HG03108 (cell line): ENCODE data around the gene PCED1B.
"Not testable (repeated sequence)": the region's sequence is repeated elsewhere in the genome, so short reads cannot be mapped to it uniquely, and the experiment has no call there.

Source experiments
- ATAC-seq: cut with Tn5 transposase; IDR thresholded peaks from one replicate; pipeline ENCODE4 v1.9.1; 2021; ENCODE audit warnings: moderate library complexity; ENCODE audit not compliant: unreplicated experiment

Gene PCED1B

DNA sequence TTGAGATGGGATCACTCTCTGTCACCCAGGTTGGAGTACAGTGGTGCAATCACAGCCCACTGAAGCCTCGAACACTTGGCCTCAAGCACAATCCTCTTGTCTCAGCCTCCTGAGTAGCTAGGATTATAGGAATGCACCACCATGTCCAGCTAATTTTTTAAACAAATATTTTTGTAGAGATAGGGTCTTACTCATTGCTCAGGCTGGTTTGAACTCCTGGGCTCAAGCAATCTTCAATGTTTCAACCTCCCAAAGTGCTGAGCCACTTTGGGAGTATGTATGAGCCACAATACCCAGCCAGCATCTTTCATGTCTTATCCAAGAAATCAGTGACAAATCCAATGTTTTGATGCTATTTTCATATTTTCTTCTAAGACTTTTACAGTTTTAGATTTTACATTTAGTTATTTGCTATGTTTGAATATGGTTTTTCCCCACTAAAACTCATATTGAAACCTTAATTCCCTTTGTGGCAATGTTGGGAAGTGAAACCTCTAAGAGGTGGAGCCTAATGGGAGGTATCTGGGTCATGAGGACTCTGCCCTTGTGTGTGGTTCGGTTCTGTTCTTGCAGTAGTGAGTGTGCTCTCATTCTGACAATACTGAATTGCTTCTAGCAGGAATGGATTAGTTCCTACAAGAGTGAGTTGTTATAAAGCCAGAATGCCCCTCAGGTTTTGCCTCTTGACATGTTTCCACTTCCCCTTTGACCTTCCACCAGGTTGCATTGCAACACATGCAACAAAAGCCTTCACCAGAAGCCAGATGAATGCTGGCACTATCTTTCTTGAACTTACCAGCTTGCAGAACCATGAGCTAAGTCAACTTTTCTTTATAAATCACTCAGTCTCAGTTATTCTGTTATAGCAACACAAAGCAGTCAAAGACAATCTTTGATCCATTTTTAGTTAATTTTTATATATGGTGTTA, 81.2 kb downstream of the PCED1B start:
- ATAC-seq = no peak

DNA sequence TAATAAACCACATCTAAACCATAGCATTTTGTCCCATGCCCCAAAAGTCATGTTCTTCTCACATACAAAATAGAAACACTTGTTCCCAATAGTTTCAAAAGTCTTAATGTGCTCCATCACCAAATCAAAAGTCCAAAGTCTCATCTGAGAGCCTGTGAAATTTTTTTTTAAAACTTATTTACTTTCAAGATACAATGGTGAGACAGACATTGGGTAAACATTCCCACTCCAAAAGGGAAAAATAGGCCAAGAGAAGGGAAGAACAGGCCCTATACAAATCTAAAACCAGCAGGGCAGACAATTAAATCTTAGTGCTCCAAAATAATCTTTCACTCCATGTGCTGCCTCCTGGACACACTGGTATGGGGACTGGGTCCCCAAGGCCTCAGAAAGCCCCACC, 84.7 kb downstream of the PCED1B start:
- ATAC-seq = no peak

DNA sequence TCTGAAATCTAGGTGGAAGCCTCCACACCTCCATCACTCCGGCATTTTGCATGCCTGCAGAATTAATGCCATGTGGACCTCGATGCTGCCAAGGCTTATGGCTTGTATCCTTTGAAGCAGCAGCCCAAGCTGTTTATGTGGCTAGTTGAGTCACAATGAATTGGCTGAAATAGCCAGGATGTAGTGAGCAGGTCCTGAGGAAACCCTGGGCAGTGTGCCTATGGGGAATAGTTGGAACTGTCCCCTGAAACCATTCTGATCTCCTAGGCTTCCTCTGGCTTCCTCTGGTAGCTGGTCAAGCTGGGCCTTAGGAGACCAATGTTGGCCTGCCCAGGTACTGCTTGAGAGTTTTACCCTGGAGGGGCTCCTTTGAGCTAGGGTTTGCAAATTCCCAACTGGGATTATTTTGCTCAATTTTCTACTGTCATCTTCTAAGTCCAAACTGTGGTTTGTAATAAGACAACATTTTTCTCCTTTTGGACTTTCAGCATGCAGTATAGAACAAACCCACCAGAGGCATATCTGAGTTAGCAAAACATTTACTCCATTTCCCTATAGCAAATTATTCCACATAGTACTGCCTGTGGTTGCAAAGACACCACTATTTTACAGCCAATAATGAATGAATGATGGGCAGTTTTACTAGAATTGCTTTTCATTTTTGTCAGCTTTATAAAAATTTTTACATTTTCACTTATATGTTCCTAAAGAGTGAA, 85.5 kb downstream of the PCED1B start:
- ATAC-seq = no peak

GRCh38 chr12:47165934-47166333, 86.5 kb downstream of the PCED1B start:
- ATAC-seq = no peak

DNA sequence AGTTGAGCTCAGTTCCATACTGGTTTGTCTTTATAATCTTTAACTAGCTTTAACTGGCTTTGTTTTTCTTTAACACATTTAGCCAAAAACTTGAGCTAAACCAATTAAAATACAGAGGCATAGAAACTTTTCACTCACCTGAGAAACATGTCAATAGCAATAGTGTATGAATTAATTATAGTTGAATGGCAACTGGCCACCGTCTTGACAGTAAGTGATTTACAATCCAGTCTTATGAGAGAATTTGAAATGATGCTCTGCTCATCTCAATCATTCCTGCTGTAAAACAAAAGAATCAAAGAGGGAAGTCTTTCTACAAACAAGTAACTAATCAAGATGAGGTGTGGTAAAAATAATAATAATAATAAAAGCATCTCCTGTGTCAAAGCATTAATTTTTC, 86.9 kb downstream of the PCED1B start:
- no peak for ATAC-seq

DNA sequence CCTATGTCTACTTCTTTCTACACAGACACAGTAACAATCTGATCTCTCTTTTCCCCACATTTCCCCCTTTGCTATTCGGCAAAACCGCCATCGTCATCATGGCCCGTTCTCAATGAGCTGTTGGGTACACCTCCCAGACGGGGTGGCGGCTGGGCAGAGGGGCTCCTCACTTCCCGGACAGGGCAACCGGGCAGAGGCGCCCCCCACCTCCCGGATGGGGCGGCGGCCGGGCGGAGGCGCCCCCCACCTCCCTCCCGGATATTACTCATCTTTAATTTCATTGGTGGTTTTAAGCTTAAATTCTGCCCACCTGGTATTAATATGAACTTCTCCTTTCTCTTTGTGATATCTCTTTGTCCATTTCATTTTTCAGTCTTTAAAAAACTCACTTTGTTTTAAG, 90.9 kb downstream of the PCED1B start:
- not testable (repeated sequence) for ATAC-seq

DNA sequence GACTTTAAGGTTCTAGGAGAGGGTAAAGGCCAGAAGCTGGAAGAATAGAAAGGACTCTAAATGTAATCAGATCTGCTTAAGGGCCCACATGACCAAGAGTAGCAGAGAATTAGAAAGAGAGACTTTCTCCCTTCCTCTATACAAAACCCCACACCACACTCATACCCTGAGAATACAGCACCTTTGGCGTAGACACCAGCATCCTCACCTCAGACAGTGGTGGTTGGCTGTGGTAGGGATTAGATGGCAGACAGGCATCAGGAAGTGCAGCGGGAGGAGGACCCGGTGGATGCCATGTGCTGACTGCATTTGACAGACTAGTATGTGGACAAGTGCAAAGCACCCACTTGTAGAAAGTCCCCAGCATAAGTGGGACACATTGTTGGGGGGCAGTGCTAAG, 98.6 kb downstream of the PCED1B start:
- ATAC-seq = no peak

GRCh38 chr12:47182164-47182938, 102.9 kb downstream of the PCED1B start:
- not testable (repeated sequence) for ATAC-seq

GRCh38 chr12:47184229-47184628, 104.8 kb downstream of the PCED1B start:
- no peak for ATAC-seq

- ATAC-seq = no peak
Measured at GRCh38 chr12:47184813-47185212, 105.4 kb downstream of the PCED1B start.

DNA sequence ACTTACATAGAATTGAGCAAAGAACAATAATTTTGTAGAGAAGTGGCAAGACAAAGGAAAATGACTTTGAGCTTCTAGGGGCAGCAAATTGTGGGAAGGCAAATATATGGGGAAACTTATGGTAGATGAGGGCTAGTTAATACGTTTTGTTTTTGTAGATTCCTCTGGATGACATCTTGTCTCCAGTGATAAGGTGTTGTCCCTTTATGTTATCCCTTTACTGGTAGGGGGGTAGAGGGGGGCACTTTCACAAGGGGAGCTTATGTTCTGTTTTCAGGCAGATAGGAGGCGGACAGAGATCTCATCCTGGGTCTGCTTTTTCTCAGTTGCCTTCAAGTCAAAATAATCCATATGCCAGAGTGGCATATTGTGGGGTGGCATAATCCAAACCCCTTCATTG, 106.8 kb downstream of the PCED1B start:
- no peak for ATAC-seq

DNA sequence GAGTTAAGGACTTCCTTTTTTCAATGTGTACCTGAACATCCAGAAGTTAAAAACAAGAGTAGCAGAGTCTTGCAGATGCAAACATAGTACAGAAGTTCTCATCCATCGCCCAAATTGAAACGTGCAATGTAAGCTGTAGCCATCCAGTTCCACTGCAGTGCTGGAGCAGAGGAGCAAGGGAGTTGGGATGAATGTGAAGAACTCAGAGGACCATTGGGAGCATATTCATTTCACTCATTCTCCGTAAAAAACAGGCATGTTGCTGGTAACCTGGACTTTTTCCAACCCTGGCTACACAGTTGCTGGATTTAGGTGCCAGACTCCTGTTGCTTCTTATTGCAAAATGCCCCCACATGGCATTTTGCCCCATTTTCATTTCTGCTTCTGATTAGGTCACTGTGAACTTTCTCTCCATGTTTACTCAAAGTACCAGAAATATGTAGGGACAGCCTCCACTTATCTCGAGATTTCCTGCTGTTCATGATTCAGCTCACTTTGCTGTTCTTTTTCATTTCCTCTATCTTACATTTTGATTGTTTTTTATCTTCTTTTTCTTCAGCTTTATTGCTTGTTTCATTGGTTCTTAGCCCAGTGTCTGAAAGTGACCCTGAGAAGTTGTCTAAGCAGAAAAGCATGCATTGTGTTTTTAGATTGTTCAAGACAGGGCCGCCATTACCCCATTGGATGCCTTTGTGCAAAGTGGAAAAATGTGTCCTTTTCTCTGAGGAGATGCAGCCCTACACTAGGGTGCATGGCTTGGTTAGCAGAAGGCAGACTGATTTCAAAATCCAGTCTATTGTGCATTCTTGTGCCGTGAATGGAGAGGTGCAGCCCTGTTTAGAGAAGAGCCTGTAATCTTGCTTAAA, 109.4 kb downstream of the PCED1B start:
- no peak for ATAC-seq

GRCh38 chr12:47189728-47190127, 110.3 kb downstream of the PCED1B start:
- ATAC-seq = no peak

DNA sequence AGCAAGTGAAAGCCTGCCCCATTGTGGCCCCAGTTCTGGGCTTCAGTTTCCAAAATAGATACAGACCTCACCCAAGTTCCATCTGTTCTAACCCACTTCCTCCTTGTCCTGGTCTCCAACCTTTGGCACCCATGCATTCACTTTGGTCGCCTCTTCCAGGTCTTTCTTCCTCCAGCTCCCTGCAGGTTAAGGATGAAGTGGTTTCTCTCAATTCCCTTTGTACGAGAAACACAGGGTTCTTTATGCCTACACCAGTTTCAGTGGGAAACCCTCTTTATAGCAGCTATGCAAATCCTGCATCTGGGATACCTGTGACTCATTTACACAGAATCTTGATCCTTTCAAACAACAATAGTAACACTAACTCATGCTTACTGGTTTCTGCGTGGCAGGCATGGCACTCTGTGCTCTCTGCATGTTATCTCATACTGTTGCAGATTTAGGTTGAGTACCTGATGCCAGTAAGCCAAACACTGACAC, 110.9 kb downstream of the PCED1B start:
- no peak for ATAC-seq

DNA sequence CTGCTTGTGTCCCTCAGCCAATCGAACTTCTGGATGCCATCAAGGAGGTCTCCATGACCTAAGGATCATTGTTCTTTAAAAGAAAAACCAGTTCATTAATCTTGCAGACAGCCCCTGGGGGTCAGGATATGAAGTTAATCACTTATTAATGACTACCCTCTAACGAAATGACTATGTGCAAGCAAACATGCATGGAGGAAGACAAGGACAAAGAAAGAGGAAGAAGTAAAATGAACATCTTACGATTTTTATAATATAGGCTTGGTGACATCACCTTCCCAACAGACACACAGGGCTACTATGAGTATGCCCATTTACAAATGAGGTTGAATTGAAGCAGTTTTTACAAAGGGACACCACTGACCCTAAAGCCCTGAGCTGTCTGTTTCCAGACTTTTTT, 111.5 kb downstream of the PCED1B start:
- ATAC-seq = no peak

- no peak for ATAC-seq
Measured at GRCh38 chr12:47192051-47192450, 112.6 kb downstream of the PCED1B start.

DNA sequence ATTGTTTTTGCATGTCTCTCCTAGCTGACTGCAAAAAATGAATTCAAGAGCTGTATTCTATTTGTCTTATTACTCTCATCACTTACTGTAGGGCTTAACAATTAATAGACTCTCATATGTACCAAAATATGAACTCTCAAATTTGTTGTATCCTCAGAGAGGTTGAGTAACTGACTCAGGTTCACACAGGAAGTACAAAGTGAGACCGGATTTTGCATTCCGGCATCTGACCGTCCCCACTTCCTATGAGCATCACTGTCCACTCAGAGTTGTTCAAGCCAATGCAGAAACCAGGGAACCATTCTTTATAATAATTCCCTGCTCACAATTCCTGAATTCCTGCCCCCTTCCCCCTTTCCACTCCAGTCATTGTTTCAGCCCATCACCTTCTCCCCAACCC, 113.6 kb downstream of the PCED1B start:
- ATAC-seq = no peak

DNA sequence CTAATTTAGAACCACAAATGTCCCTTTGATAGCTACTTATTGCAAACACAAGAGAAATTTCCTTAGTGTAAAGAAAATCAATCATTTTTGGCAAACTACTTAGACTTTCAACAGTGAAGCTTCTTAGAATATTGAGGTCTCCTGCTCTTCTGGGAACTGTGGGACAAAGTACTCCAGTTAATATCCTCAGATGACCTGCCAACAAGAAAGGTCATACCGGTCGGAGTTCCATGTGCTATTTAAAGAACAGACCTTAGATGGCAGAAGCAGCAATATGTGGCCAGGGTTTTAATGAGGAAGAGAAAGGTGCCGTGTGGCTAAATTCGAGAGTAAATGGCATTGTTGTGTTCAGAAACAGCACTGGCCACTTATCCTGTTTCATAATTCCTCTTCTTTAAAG, 115.1 kb downstream of the PCED1B start:
- no peak for ATAC-seq

- no peak for ATAC-seq
Measured at GRCh38 chr12:47200446-47200845, 121.0 kb downstream of the PCED1B start.

GRCh38 chr12:47201190-47201589, 121.8 kb downstream of the PCED1B start:
- not testable (repeated sequence) for ATAC-seq
